ENCODE data around the gene APRT. TPM values are rescaled to one million over a fixed set of nuclear protein-coding genes. Genes with fewer than 3 reads are reported as not detected.

The APRT gene
- total and polyA plus RNA-seq, 10 of the 15 experiments (the other 5 are each of a cell fraction or from before 2014, with no cell fraction given), result 30.6 to 495 (median 166) TPM

DNA sequence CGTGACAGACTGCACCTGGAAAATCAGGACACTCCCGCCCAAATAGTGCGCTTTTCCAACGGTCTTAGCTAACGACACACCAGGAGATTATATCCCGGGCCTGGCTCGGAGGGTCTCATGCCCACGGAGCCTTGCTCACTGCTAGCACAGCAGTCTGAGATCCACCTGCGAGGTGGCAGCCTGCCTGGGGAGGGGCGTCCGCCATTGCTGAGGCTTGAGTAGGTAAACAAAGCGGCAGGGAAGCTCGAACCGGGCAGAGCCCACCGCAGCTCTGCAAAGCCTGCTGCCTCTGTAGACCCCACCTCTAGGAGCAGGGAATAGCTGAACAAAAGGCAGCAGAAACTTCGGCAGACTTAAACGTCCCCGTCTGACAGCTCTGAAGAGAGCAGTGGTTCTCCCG is 39.9 kb upstream of the APRT start:
- intact Hi-C loops (cut with micrococcal nuclease; ENCODE audit: unreplicated experiment), result no loop called here
- no peak for DNase-seq (ENCODE audit: low read depth, low spot score)
- ChIA-PET SMC1A (ENCODE audit: uncharacterized antibody, unreplicated experiment) (no interaction called here), CTCF (no interaction called here), POLR2A (interaction anchor here (1.1 kb wide), 1 partner anchor 32 kb away, joined by 3 read pairs; no protein-coding TSS in a partner anchor), RAD21 (ENCODE audit: unreplicated experiment) (no interaction called here)
- H3K9ac ChIP-seq (ENCODE audit: control insufficient read depth, insufficient read depth, low read length), result no peak overlapping the region
- WGBS (ENCODE audit: insufficient coverage, insufficient replicate concordance, low lambda C conversion rate, missing lambda C conversion rate), result 90% methylated on average over 19 of the region's 19 CpGs
- H3K4me2 ChIP-seq (ENCODE audit: control insufficient read depth, insufficient read depth), result no peak overlapping the region
- BruUV-seq (replicated peaks), result no TSS peak
- in situ Hi-C loops (cut with MboI), result no loop called here
- H3K27ac ChIP-seq (ENCODE audit: control insufficient read depth, insufficient read depth), result no peak overlapping the region
- no peaks in the 10 kb centered on the region; a peak in 1 of 4 replicates for H3K36me3 ChIP-seq (ENCODE audit: control insufficient read depth in 2 of 2, insufficient read depth in 2 of 2, low read length in 1 of 2)
- H3K4me1 ChIP-seq (ENCODE audit: control insufficient read depth, insufficient read depth, low read length), result peaks cover 16% of the 10 kb centered on the region
- peaks cover 2% of the 10 kb centered on the region for H3K79me2 ChIP-seq (ENCODE audit: control insufficient read depth, insufficient read depth, low read length)
- no peak overlapping the region for H2AFZ ChIP-seq (ENCODE audit: control insufficient read depth, low read depth, low read length)
- no peaks in the 10 kb centered on the region for H3K27me3 ChIP-seq (replicated peaks in 1 of 2; ENCODE audit: control insufficient read depth in 2 of 2, insufficient read depth in 2 of 2, low read length in 1 of 2)
- ATAC-seq, result no peak
- no peaks in the 10 kb centered on the region for H3K9me3 ChIP-seq (replicated peaks; ENCODE audit: control insufficient read depth, insufficient read depth, low read length)
- no peak for FAIRE-seq
- TF ChIP-seq BMI1 (IDR thresholded peaks at IDR 0.05; ENCODE audit: borderline replicate concordance), result no peak
- TF ChIP-seq IRF4 (IDR thresholded peaks at IDR 0.05; ENCODE audit: low read depth, low read length), result no peak
- no peak for TF ChIP-seq SREBF2 (IDR thresholded peaks at IDR 0.05; ENCODE audit: low read length)
- no peak for TF ChIP-seq ZNF217 (IDR thresholded peaks at IDR 0.05)
- TF ChIP-seq CUX1 (IDR thresholded peaks at IDR 0.05; ENCODE audit: insufficient replicate concordance, low read depth, low read length), result no peak
- no peak for TF ChIP-seq MXI1 (IDR thresholded peaks at IDR 0.05; ENCODE audit: low read depth, low read length)
- no peak overlapping the region for H3K4me3 ChIP-seq
- 0 out of 2 replicates have a peak, but pooled peaks cover 2% of the 10 kb centered on the region for H4K20me1 ChIP-seq (ENCODE audit: control insufficient read depth, insufficient read depth)

Measured in GM12878 (cell line).